H1 (cell line): ENCODE data around the gene TCF20. TPM values are rescaled to one million over a fixed set of nuclear protein-coding genes. Genes with fewer than 3 reads are reported as not detected.

Source experiments
- CTCF ChIA-PET: fragments of 300-600 bp; sonication (Branson Sonifier 250); formaldehyde crosslinking; loops from one replicate; lab custom pipeline; 2021; ENCODE audit not compliant: partially characterized antibody; lab: Charles Lee
- POLR2A ChIA-PET: fragments of 300-600 bp; sonication (Branson Sonifier 250); formaldehyde crosslinking; loops from one replicate; lab custom pipeline; 2021; ENCODE audit warnings: inconsistent platforms; ENCODE audit not compliant: partially characterized antibody; lab: Charles Lee
- DNase-seq, 2 experiments: peaks; one replicate each; pipeline versions ENCODE4 v3.0.0 to v3.0.0-alpha.2; 2010 to 2022; ENCODE audit warnings: low spot score in 2 of 2, low read depth in 1 of 2, mixed read lengths in 1 of 2
- FAIRE-seq: peaks from 2 replicates; lab custom pipeline; 2011; peaks lifted over from hg19 to GRCh38; lab: Jason Lieb, UNC
- H2AFZ ChIP-seq: 2 replicates; pipeline ENCODE4 v1.8.1; 2012; ENCODE audit warnings: low read length, inconsistent platforms
- H2AK5ac ChIP-seq: 2 replicates; pipeline ENCODE4 v1.6.1; 2013; ENCODE audit warnings: low read depth, low read length
- H2BK120ac ChIP-seq: replicated peaks from 2 replicates; pipeline ENCODE3; 2013; ENCODE audit warnings: low read depth, low read length, inconsistent platforms
- H2BK12ac ChIP-seq: 2 replicates; pipeline ENCODE4 v1.6.1; 2013; ENCODE audit warnings: low read depth, low read length
- H2BK15ac ChIP-seq: 2 replicates; pipeline ENCODE4 v1.6.1; 2013; ENCODE audit warnings: low read length
- H2BK20ac ChIP-seq: 2 replicates; pipeline ENCODE4 v1.6.1; 2013; ENCODE audit warnings: low read length
- H2BK5ac ChIP-seq: 2 replicates; pipeline ENCODE4 v1.6.1; 2013; ENCODE audit warnings: low read depth, low read length
- H3K14ac ChIP-seq: 2 replicates; pipeline ENCODE4 v1.6.1; 2013; ENCODE audit warnings: inconsistent platforms; ENCODE audit not compliant: insufficient read length
- H3K18ac ChIP-seq: 2 replicates; pipeline ENCODE4 v1.6.1; 2013; ENCODE audit warnings: low read length; ENCODE audit errors: extremely low read depth
- H3K23ac ChIP-seq: 2 replicates; pipeline ENCODE4 v1.6.1; 2013; ENCODE audit warnings: inconsistent platforms; ENCODE audit not compliant: insufficient read length
- H3K23me2 ChIP-seq: 2 replicates; pipeline ENCODE4 v1.6.1; 2013; ENCODE audit warnings: low read depth, low read length
- H3K27ac ChIP-seq: 2 replicates; pipeline ENCODE4 v1.6.1; 2011; ENCODE audit warnings: low read depth, low read length, inconsistent platforms
- H3K27me3 ChIP-seq, 4 experiments: replicated peaks in 1 of 4; 1 replicate in 1 of 4; 2 replicates in 3 of 4; pipeline versions ENCODE4 v1.6.1 to v1.8.1; 2011 to 2013; ENCODE audit warnings: low read length in 3 of 4, mild to moderate bottlenecking in 3 of 4, inconsistent platforms in 2 of 4, mixed read lengths in 2 of 4, moderate library complexity in 1 of 4; ENCODE audit not compliant: control insufficient read depth in 3 of 4, insufficient read depth in 3 of 4; ENCODE audit errors: extremely low read depth in 1 of 4
- H3K36me3 ChIP-seq, 4 experiments: 2 replicates each; pipeline versions ENCODE4 v1.6.1 to v1.8.1; 2011 to 2013; ENCODE audit warnings: mild to moderate bottlenecking in 4 of 4, low read length in 3 of 4, moderate library complexity in 2 of 4, control low read depth in 1 of 4, inconsistent platforms in 1 of 4; ENCODE audit not compliant: insufficient read depth in 4 of 4, control insufficient read depth in 2 of 4
- H3K4ac ChIP-seq: replicated peaks from 2 replicates; pipeline ENCODE3; 2013; ENCODE audit warnings: low read length, low read depth, mixed read lengths, inconsistent platforms; ENCODE audit not compliant: insufficient read length
- H3K4me1 ChIP-seq, 4 experiments: replicated peaks in 1 of 4; 1 replicate in 1 of 4; 2 replicates in 3 of 4; pipeline versions ENCODE4 v1.6.1 to v1.8.1; 2011 to 2013; ENCODE audit warnings: low read length in 3 of 4, inconsistent platforms in 2 of 4, mixed read lengths in 1 of 4; ENCODE audit not compliant: insufficient read depth in 4 of 4, control insufficient read depth in 3 of 4
- H3K4me2 ChIP-seq, 2 experiments: 2 replicates each; pipeline versions ENCODE4 v1.6.1 to v1.8.1; 2011 to 2013; ENCODE audit warnings: low read depth in 2 of 2, low read length in 2 of 2, control low read depth in 1 of 2, inconsistent platforms in 1 of 2, mild to moderate bottlenecking in 1 of 2; ENCODE audit not compliant: insufficient read depth in 1 of 2
- H3K4me3 ChIP-seq, 4 experiments: fragments of 200-600, 300-600 bp in 1 of 4; sonication (generic), shearing (Covaris generic), sonication (Bioruptor Twin) in 1 of 4; 2 replicates each; pipeline versions ENCODE4 v1.5.1 to v1.8.1; 2011 to 2016; ENCODE audit warnings: low read length in 4 of 4, low read depth in 3 of 4, control low read depth in 2 of 4, inconsistent platforms in 2 of 4, mild to moderate bottlenecking in 2 of 4, mixed read lengths in 1 of 4, moderate library complexity in 1 of 4; ENCODE audit not compliant: insufficient read depth in 2 of 4; ENCODE audit errors: extremely low read depth in 1 of 4
- H3K56ac ChIP-seq: replicated peaks from 2 replicates; pipeline ENCODE3; 2013; ENCODE audit warnings: low read depth, mild to moderate bottlenecking, mixed read lengths, low read length, inconsistent platforms; ENCODE audit not compliant: insufficient read length
- H3K79me1 ChIP-seq: 2 replicates; pipeline ENCODE4 v1.6.1; 2013; ENCODE audit warnings: low read depth, low read length, control low read depth
- H3K79me2 ChIP-seq, 2 experiments: 2 replicates each; pipeline versions ENCODE4 v1.6.1 to v1.8.1; 2012 to 2013; ENCODE audit warnings: low read length in 2 of 2, mild to moderate bottlenecking in 2 of 2, inconsistent platforms in 1 of 2; ENCODE audit not compliant: insufficient read depth in 2 of 2, control insufficient read depth in 1 of 2
- H3K9ac ChIP-seq, 4 experiments: replicated peaks in 1 of 4; 1 replicate in 1 of 4; 2 replicates in 3 of 4; pipeline versions ENCODE4 v1.6.1 to v1.8.1; 2011 to 2013; ENCODE audit warnings: low read depth in 3 of 4, low read length in 3 of 4, control low read depth in 2 of 4, mild to moderate bottlenecking in 2 of 4, moderate library complexity in 2 of 4, inconsistent platforms in 1 of 4; ENCODE audit errors: extremely low read depth in 1 of 4
- H3K9me3 ChIP-seq, 2 experiments: 2 replicates each; pipeline versions ENCODE4 v1.6.1 to v1.8.1; 2012 to 2013; ENCODE audit warnings: mild to moderate bottlenecking in 2 of 2, moderate library complexity in 2 of 2, control low read depth in 1 of 2, inconsistent platforms in 1 of 2, low read depth in 1 of 2, low read length in 1 of 2, mixed read lengths in 1 of 2; ENCODE audit not compliant: insufficient read depth in 2 of 2
- H4K20me1 ChIP-seq, 2 experiments: replicated peaks in 1 of 2; 2 replicates each; pipeline versions ENCODE3 to v1.8.1; 2011 to 2013; ENCODE audit warnings: inconsistent platforms in 2 of 2, low read length in 2 of 2, mild to moderate bottlenecking in 1 of 2; ENCODE audit not compliant: insufficient read depth in 2 of 2, control insufficient read depth in 1 of 2
- H4K5ac ChIP-seq: 2 replicates; pipeline ENCODE4 v1.6.1; 2013; ENCODE audit warnings: low read length, low read depth, mixed read lengths, inconsistent platforms; ENCODE audit not compliant: insufficient read length
- H4K8ac ChIP-seq: 2 replicates; pipeline ENCODE4 v1.8.0; 2013; ENCODE audit warnings: mild to moderate bottlenecking, moderate library complexity, low read length, inconsistent platforms; ENCODE audit not compliant: insufficient read depth; ENCODE audit errors: extremely low read depth
- H4K91ac ChIP-seq: replicated peaks from 2 replicates; pipeline ENCODE3; 2013; ENCODE audit warnings: low read length, mixed read lengths, inconsistent platforms; ENCODE audit not compliant: insufficient read length
- CBX8 ChIP-seq: fragments of 300-800, 300-1000 bp; sonication (generic); IDR thresholded peaks from 2 replicates; pipeline ENCODE4 v1.7.1; 2016; ENCODE audit warnings: low read depth, low read length, borderline replicate concordance
- EP300 ChIP-seq, 2 experiments: IDR thresholded peaks; 1 replicate in 1 of 2; 2 replicates in 1 of 2; pipeline ENCODE4 v1.6.1; 2011 to 2012; ENCODE audit warnings: low read depth in 2 of 2, low read length in 2 of 2, mild to moderate bottlenecking in 2 of 2, borderline replicate concordance in 1 of 2, inconsistent platforms in 1 of 2, moderate library complexity in 1 of 2
- EZH2 ChIP-seq: fragments of 200-600 bp; sonication (generic); IDR thresholded peaks from 2 replicates; pipeline ENCODE4 v1.7.1; 2012; ENCODE audit warnings: low read depth, mild to moderate bottlenecking, moderate library complexity, low read length, inconsistent platforms; ENCODE audit not compliant: severe bottlenecking
- HDAC2 ChIP-seq, 2 experiments: fragments of 300-600 bp in 1 of 2; sonication (generic) in 1 of 2; IDR thresholded peaks; 2 replicates each; pipeline ENCODE4 v1.6.1; 2011 to 2012; ENCODE audit warnings: low read depth in 2 of 2, low read length in 2 of 2, mild to moderate bottlenecking in 2 of 2, moderate library complexity in 2 of 2, borderline replicate concordance in 1 of 2, inconsistent platforms in 1 of 2
- HDAC6 ChIP-seq: IDR thresholded peaks from one replicate; pipeline ENCODE4 v1.7.1; 2012; ENCODE audit warnings: low read depth, mild to moderate bottlenecking, inconsistent platforms, low read length, moderate library complexity
- KDM5A ChIP-seq: fragments of 200-600 bp; IDR thresholded peaks from 2 replicates; pipeline ENCODE4 v1.7.1; 2012; ENCODE audit warnings: mild to moderate bottlenecking, low read length, inconsistent platforms, mixed read lengths
- POLR2A ChIP-seq, 2 experiments: IDR thresholded peaks; 1 replicate in 1 of 2; 2 replicates in 1 of 2; pipeline ENCODE4 v1.6.1; 2011; ENCODE audit warnings: low read depth in 2 of 2, low read length in 2 of 2, mild to moderate bottlenecking in 2 of 2; ENCODE audit errors: control extremely low read depth in 1 of 2
- SAP30 ChIP-seq: fragments of 300-600 bp; sonication (generic); IDR thresholded peaks from 2 replicates; pipeline ENCODE4 v1.7.1; 2012; ENCODE audit warnings: low read length, moderate library complexity, mild to moderate bottlenecking, inconsistent platforms; ENCODE audit not compliant: insufficient read depth, insufficient replicate concordance
- SIN3A ChIP-seq, 2 experiments: IDR thresholded peaks in 1 of 2; conservative IDR thresholded peaks in 1 of 2; 2 replicates each; pipeline ENCODE4 v1.6.1; 2011 to 2012; ENCODE audit warnings: low read length in 2 of 2, improper control_type of control experiment in 1 of 2, low read depth in 1 of 2, mild to moderate bottlenecking in 1 of 2
- SUZ12 ChIP-seq: fragments of 200-600 bp; sonication (generic); IDR thresholded peaks from 2 replicates; pipeline ENCODE4 v1.6.1; 2012; ENCODE audit warnings: mild to moderate bottlenecking, inconsistent platforms, low read length, moderate library complexity, mixed read lengths
- TAF7 ChIP-seq: optimal IDR thresholded peaks from 2 replicates; pipeline ENCODE3; 2011; ENCODE audit warnings: low read depth, mild to moderate bottlenecking, inconsistent platforms, low read length, moderate library complexity, borderline replicate concordance
- TCF12 ChIP-seq: IDR thresholded peaks from 2 replicates; pipeline ENCODE4 v1.6.1; 2011; ENCODE audit warnings: low read depth, mild to moderate bottlenecking, low read length
- WGBS, 2 experiments: shearing (Covaris generic) in 1 of 2; methylation state at CpG; one replicate each; pipeline versions ENCODE4 v1.1.6 to v1.1.7; 2013 to 2015; ENCODE audit warnings: low lambda C conversion rate in 2 of 2, mixed read lengths in 2 of 2, inconsistent platforms in 1 of 2, low coverage in 1 of 2, missing lambda C conversion rate in 1 of 2; ENCODE audit not compliant: insufficient replicate concordance in 2 of 2, insufficient coverage in 1 of 2, insufficient read length in 1 of 2; ENCODE audit errors: extremely low coverage in 1 of 2, missing lambda C conversion rate in 1 of 2; 5-methylcytosine and 5-hydroxymethylcytosine counted together
- polyA plus RNA-seq, 7 experiments: library from polyadenylated mRNA; depleted of rRNA in 3 of 7; stranded (reverse) in 5 of 7; unstranded in 2 of 7; fragments of >200 nt in 5 of 7; fragments of 200-250 nt in 2 of 7; gene quantifications; 1 replicate in 5 of 7; 2 replicates in 1 of 7; 4 replicates in 1 of 7; pipeline versions ENCODE4 v1.2.1 to v1.2.3, GENCODE V29; 2011 to 2013; ENCODE audit warnings: missing spikeins in 2 of 7, mixed read lengths in 2 of 7
- total RNA-seq: library from RNA; stranded (reverse); fragmentation: NEBNext Ultra II Directional; extraction: Animal tissue kit (Norgen Biotek cat#: 25700); gene quantifications from 2 replicates; pipeline ENCODE4 v1.2.1, GENCODE V29; 2021
- TF ChIP-seq, protein P1 (sequence below): IDR thresholded peaks from 2 replicates; pipeline ENCODE4 v1.6.1; 2012; ENCODE audit warnings: inconsistent platforms

Gene TCF20
- total and polyA plus RNA-seq, 2 of the 8 experiments (the other 6 are each of a cell fraction or from before 2014, with no cell fraction given) = 22.0 to 79.8 TPM

GRCh38 chr22:42248995-42249394 is 21.5 kb downstream of the TCF20 start:
- Histone ChIP-seq H2BK15ac (no peak overlapping the region), H3K9ac (no peak overlapping the region), H3K4me3 (no peak overlapping the region), H4K8ac (no peak overlapping the region), H3K23ac (no peak overlapping the region), H2BK120ac (no peak overlapping the region), H3K36me3 (no peaks in the 10 kb centered on the region), H3K4me1 (no peaks in the 10 kb centered on the region), H3K4me2 (no peak overlapping the region), H2AK5ac (no peak overlapping the region), H2BK5ac (no peak overlapping the region), H3K79me2 (peaks cover 0 to 78% of the 10 kb centered on the region in 2 experiments; a peak in 2 of 4 replicates), H3K4ac (no peak overlapping the region), H2BK20ac (no peak overlapping the region), H3K79me1 (peaks cover 2% of the 10 kb centered on the region), H3K23me2 (no peaks in the 10 kb centered on the region), H4K20me1 (peaks cover 20 to 25% of the 10 kb centered on the region in 2 experiments), H2BK12ac (no peak overlapping the region), H3K14ac (no peak overlapping the region), H3K9me3 (no peaks in the 10 kb centered on the region), H4K91ac (no peak overlapping the region), H3K27ac (no peak overlapping the region), H4K5ac (no peak overlapping the region), H2AFZ (no peak overlapping the region), H3K18ac (no peak overlapping the region), H3K56ac (no peak overlapping the region), H3K27me3 (no peaks in the 10 kb centered on the region)
- 95% methylated on average over 1 of the region's 1 CpG; no CpG with 5 or more reads in 1 of the 2 experiments for WGBS, 2 experiments
- POLR2A ChIA-PET = no interaction called here
- FAIRE-seq (no peak), DNase-seq (no peak)
- CTCF ChIA-PET = interaction anchor here (0.8 kb wide), 1 partner anchor 9 kb away, joined by 4 read pairs; no protein-coding TSS in a partner anchor
- TF ChIP-seq, protein P1, sequence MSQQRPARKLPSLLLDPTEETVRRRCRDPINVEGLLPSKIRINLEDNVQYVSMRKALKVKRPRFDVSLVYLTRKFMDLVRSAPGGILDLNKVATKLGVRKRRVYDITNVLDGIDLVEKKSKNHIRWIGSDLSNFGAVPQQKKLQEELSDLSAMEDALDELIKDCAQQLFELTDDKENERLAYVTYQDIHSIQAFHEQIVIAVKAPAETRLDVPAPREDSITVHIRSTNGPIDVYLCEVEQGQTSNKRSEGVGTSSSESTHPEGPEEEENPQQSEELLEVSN = no peak
- TF ChIP-seq EP300 (IDR thresholded peaks at IDR 0.05; ENCODE audit: borderline replicate concordance in 1 of 2, low read depth in 2 of 2, low read length in 2 of 2) (no peak), CBX8 (no peak), TAF7 (no peak), TCF12 (no peak), HDAC6 (no peak), KDM5A (no peak), EZH2 (no peak), SUZ12 (no peak), HDAC2 (IDR thresholded peaks at IDR 0.05; ENCODE audit: borderline replicate concordance in 1 of 2, low read depth in 2 of 2, low read length in 2 of 2) (no peak), SIN3A (conservative IDR thresholded peaks at IDR 0.05 in 1 of 2, IDR thresholded peaks at IDR 0.05 in 1 of 2; ENCODE audit: low read depth in 1 of 2, low read length in 2 of 2) (no peak), POLR2A (IDR thresholded peaks at IDR 0.05; ENCODE audit: control extremely low read depth in 1 of 2, low read depth in 2 of 2, low read length in 2 of 2) (no peak), SAP30 (no peak)
